H1 (cell line): ENCODE measurements around the gene CUL1. TPM values are rescaled to one million over a fixed set of nuclear protein-coding genes. Genes with fewer than 3 reads are reported as not detected.

Source experiments
- CTCF ChIA-PET: fragments of 300-600 bp; sonication (Branson Sonifier 250); formaldehyde crosslinking; loops from one replicate; lab custom pipeline; 2021; ENCODE audit not compliant: partially characterized antibody; lab: Charles Lee
- POLR2A ChIA-PET: fragments of 300-600 bp; sonication (Branson Sonifier 250); formaldehyde crosslinking; loops from one replicate; lab custom pipeline; 2021; ENCODE audit warnings: inconsistent platforms; ENCODE audit not compliant: partially characterized antibody; lab: Charles Lee
- DNase-seq, 2 experiments: peaks; one replicate each; pipeline versions ENCODE4 v3.0.0 to v3.0.0-alpha.2; 2010 to 2022; ENCODE audit warnings: low spot score in 2 of 2, low read depth in 1 of 2, mixed read lengths in 1 of 2
- FAIRE-seq: peaks from 2 replicates; lab custom pipeline; 2011; peaks lifted over from hg19 to GRCh38; lab: Jason Lieb, UNC
- H2AFZ ChIP-seq: 2 replicates; pipeline ENCODE4 v1.8.1; 2012; ENCODE audit warnings: low read length, inconsistent platforms
- H2AK5ac ChIP-seq: 2 replicates; pipeline ENCODE4 v1.6.1; 2013; ENCODE audit warnings: low read depth, low read length
- H2BK120ac ChIP-seq: replicated peaks from 2 replicates; pipeline ENCODE3; 2013; ENCODE audit warnings: low read depth, low read length, inconsistent platforms
- H2BK12ac ChIP-seq: 2 replicates; pipeline ENCODE4 v1.6.1; 2013; ENCODE audit warnings: low read depth, low read length
- H2BK15ac ChIP-seq: 2 replicates; pipeline ENCODE4 v1.6.1; 2013; ENCODE audit warnings: low read length
- H2BK20ac ChIP-seq: 2 replicates; pipeline ENCODE4 v1.6.1; 2013; ENCODE audit warnings: low read length
- H2BK5ac ChIP-seq: 2 replicates; pipeline ENCODE4 v1.6.1; 2013; ENCODE audit warnings: low read depth, low read length
- H3K14ac ChIP-seq: 2 replicates; pipeline ENCODE4 v1.6.1; 2013; ENCODE audit warnings: inconsistent platforms; ENCODE audit not compliant: insufficient read length
- H3K18ac ChIP-seq: 2 replicates; pipeline ENCODE4 v1.6.1; 2013; ENCODE audit warnings: low read length; ENCODE audit errors: extremely low read depth
- H3K23ac ChIP-seq: 2 replicates; pipeline ENCODE4 v1.6.1; 2013; ENCODE audit warnings: inconsistent platforms; ENCODE audit not compliant: insufficient read length
- H3K23me2 ChIP-seq: 2 replicates; pipeline ENCODE4 v1.6.1; 2013; ENCODE audit warnings: low read depth, low read length
- H3K27ac ChIP-seq: 2 replicates; pipeline ENCODE4 v1.6.1; 2011; ENCODE audit warnings: low read depth, low read length, inconsistent platforms
- H3K27me3 ChIP-seq, 4 experiments: replicated peaks in 1 of 4; 1 replicate in 1 of 4; 2 replicates in 3 of 4; pipeline versions ENCODE4 v1.6.1 to v1.8.1; 2011 to 2013; ENCODE audit warnings: low read length in 3 of 4, mild to moderate bottlenecking in 3 of 4, inconsistent platforms in 2 of 4, mixed read lengths in 2 of 4, moderate library complexity in 1 of 4; ENCODE audit not compliant: control insufficient read depth in 3 of 4, insufficient read depth in 3 of 4; ENCODE audit errors: extremely low read depth in 1 of 4
- H3K36me3 ChIP-seq, 4 experiments: 2 replicates each; pipeline versions ENCODE4 v1.6.1 to v1.8.1; 2011 to 2013; ENCODE audit warnings: mild to moderate bottlenecking in 4 of 4, low read length in 3 of 4, moderate library complexity in 2 of 4, control low read depth in 1 of 4, inconsistent platforms in 1 of 4; ENCODE audit not compliant: insufficient read depth in 4 of 4, control insufficient read depth in 2 of 4
- H3K4ac ChIP-seq: replicated peaks from 2 replicates; pipeline ENCODE3; 2013; ENCODE audit warnings: low read length, low read depth, mixed read lengths, inconsistent platforms; ENCODE audit not compliant: insufficient read length
- H3K4me1 ChIP-seq, 4 experiments: replicated peaks in 1 of 4; 1 replicate in 1 of 4; 2 replicates in 3 of 4; pipeline versions ENCODE4 v1.6.1 to v1.8.1; 2011 to 2013; ENCODE audit warnings: low read length in 3 of 4, inconsistent platforms in 2 of 4, mixed read lengths in 1 of 4; ENCODE audit not compliant: insufficient read depth in 4 of 4, control insufficient read depth in 3 of 4
- H3K4me2 ChIP-seq, 2 experiments: 2 replicates each; pipeline versions ENCODE4 v1.6.1 to v1.8.1; 2011 to 2013; ENCODE audit warnings: low read depth in 2 of 2, low read length in 2 of 2, control low read depth in 1 of 2, inconsistent platforms in 1 of 2, mild to moderate bottlenecking in 1 of 2; ENCODE audit not compliant: insufficient read depth in 1 of 2
- H3K4me3 ChIP-seq, 4 experiments: fragments of 200-600, 300-600 bp in 1 of 4; sonication (generic), shearing (Covaris generic), sonication (Bioruptor Twin) in 1 of 4; 2 replicates each; pipeline versions ENCODE4 v1.5.1 to v1.8.1; 2011 to 2016; ENCODE audit warnings: low read length in 4 of 4, low read depth in 3 of 4, control low read depth in 2 of 4, inconsistent platforms in 2 of 4, mild to moderate bottlenecking in 2 of 4, mixed read lengths in 1 of 4, moderate library complexity in 1 of 4; ENCODE audit not compliant: insufficient read depth in 2 of 4; ENCODE audit errors: extremely low read depth in 1 of 4
- H3K56ac ChIP-seq: replicated peaks from 2 replicates; pipeline ENCODE3; 2013; ENCODE audit warnings: low read depth, mild to moderate bottlenecking, mixed read lengths, low read length, inconsistent platforms; ENCODE audit not compliant: insufficient read length
- H3K79me1 ChIP-seq: 2 replicates; pipeline ENCODE4 v1.6.1; 2013; ENCODE audit warnings: low read depth, low read length, control low read depth
- H3K79me2 ChIP-seq, 2 experiments: 2 replicates each; pipeline versions ENCODE4 v1.6.1 to v1.8.1; 2012 to 2013; ENCODE audit warnings: low read length in 2 of 2, mild to moderate bottlenecking in 2 of 2, inconsistent platforms in 1 of 2; ENCODE audit not compliant: insufficient read depth in 2 of 2, control insufficient read depth in 1 of 2
- H3K9ac ChIP-seq, 4 experiments: replicated peaks in 1 of 4; 1 replicate in 1 of 4; 2 replicates in 3 of 4; pipeline versions ENCODE4 v1.6.1 to v1.8.1; 2011 to 2013; ENCODE audit warnings: low read depth in 3 of 4, low read length in 3 of 4, control low read depth in 2 of 4, mild to moderate bottlenecking in 2 of 4, moderate library complexity in 2 of 4, inconsistent platforms in 1 of 4; ENCODE audit errors: extremely low read depth in 1 of 4
- H3K9me3 ChIP-seq, 2 experiments: 2 replicates each; pipeline versions ENCODE4 v1.6.1 to v1.8.1; 2012 to 2013; ENCODE audit warnings: mild to moderate bottlenecking in 2 of 2, moderate library complexity in 2 of 2, control low read depth in 1 of 2, inconsistent platforms in 1 of 2, low read depth in 1 of 2, low read length in 1 of 2, mixed read lengths in 1 of 2; ENCODE audit not compliant: insufficient read depth in 2 of 2
- H4K20me1 ChIP-seq, 2 experiments: replicated peaks in 1 of 2; 2 replicates each; pipeline versions ENCODE3 to v1.8.1; 2011 to 2013; ENCODE audit warnings: inconsistent platforms in 2 of 2, low read length in 2 of 2, mild to moderate bottlenecking in 1 of 2; ENCODE audit not compliant: insufficient read depth in 2 of 2, control insufficient read depth in 1 of 2
- H4K5ac ChIP-seq: 2 replicates; pipeline ENCODE4 v1.6.1; 2013; ENCODE audit warnings: low read length, low read depth, mixed read lengths, inconsistent platforms; ENCODE audit not compliant: insufficient read length
- H4K8ac ChIP-seq: 2 replicates; pipeline ENCODE4 v1.8.0; 2013; ENCODE audit warnings: mild to moderate bottlenecking, moderate library complexity, low read length, inconsistent platforms; ENCODE audit not compliant: insufficient read depth; ENCODE audit errors: extremely low read depth
- H4K91ac ChIP-seq: replicated peaks from 2 replicates; pipeline ENCODE3; 2013; ENCODE audit warnings: low read length, mixed read lengths, inconsistent platforms; ENCODE audit not compliant: insufficient read length
- CBX8 ChIP-seq: fragments of 300-800, 300-1000 bp; sonication (generic); IDR thresholded peaks from 2 replicates; pipeline ENCODE4 v1.7.1; 2016; ENCODE audit warnings: low read depth, low read length, borderline replicate concordance
- CREB1 ChIP-seq: IDR thresholded peaks from 2 replicates; pipeline ENCODE4 v1.6.1; 2012; ENCODE audit warnings: inconsistent platforms
- CTBP2 ChIP-seq: IDR thresholded peaks from 2 replicates; pipeline ENCODE4 v1.7.0; 2011; ENCODE audit warnings: borderline replicate concordance, mild to moderate bottlenecking, moderate library complexity, mixed read lengths, low read length; ENCODE audit not compliant: insufficient read depth, insufficient read length
- EZH2 ChIP-seq: fragments of 200-600 bp; sonication (generic); IDR thresholded peaks from 2 replicates; pipeline ENCODE4 v1.7.1; 2012; ENCODE audit warnings: low read depth, mild to moderate bottlenecking, moderate library complexity, low read length, inconsistent platforms; ENCODE audit not compliant: severe bottlenecking
- GTF2F1 ChIP-seq: IDR thresholded peaks from 2 replicates; pipeline ENCODE4 v1.6.1; 2012; ENCODE audit warnings: low read depth, low read length, improper control_type of control experiment, borderline replicate concordance
- KDM4A ChIP-seq: IDR thresholded peaks from one replicate; pipeline ENCODE4 v1.7.1; 2012; ENCODE audit warnings: low read depth, mild to moderate bottlenecking, moderate library complexity, low read length, inconsistent platforms; ENCODE audit not compliant: severe bottlenecking
- RBBP5 ChIP-seq: IDR thresholded peaks from 2 replicates; pipeline ENCODE4 v1.7.1; 2012; ENCODE audit warnings: low read depth, mild to moderate bottlenecking, inconsistent platforms, low read length, moderate library complexity, borderline replicate concordance
- RFX5 ChIP-seq: IDR thresholded peaks from 2 replicates; pipeline ENCODE4 v1.6.1; 2011; ENCODE audit warnings: low read depth, low read length, improper control_type of control experiment, borderline replicate concordance
- SIX5 ChIP-seq: IDR thresholded peaks from 2 replicates; pipeline ENCODE4 v1.6.1; 2011; ENCODE audit warnings: mild to moderate bottlenecking, low read depth, low read length
- TBP ChIP-seq: IDR thresholded peaks from 2 replicates; pipeline ENCODE4 v1.6.1; 2011; ENCODE audit warnings: low read depth, low read length, improper control_type of control experiment
- ZNF274 ChIP-seq: IDR thresholded peaks from 2 replicates; pipeline ENCODE4 v1.7.0; 2012; ENCODE audit warnings: low read length, borderline replicate concordance; ENCODE audit errors: extremely low read depth
- WGBS, 2 experiments: shearing (Covaris generic) in 1 of 2; methylation state at CpG; one replicate each; pipeline versions ENCODE4 v1.1.6 to v1.1.7; 2013 to 2015; ENCODE audit warnings: low lambda C conversion rate in 2 of 2, mixed read lengths in 2 of 2, inconsistent platforms in 1 of 2, low coverage in 1 of 2, missing lambda C conversion rate in 1 of 2; ENCODE audit not compliant: insufficient replicate concordance in 2 of 2, insufficient coverage in 1 of 2, insufficient read length in 1 of 2; ENCODE audit errors: extremely low coverage in 1 of 2, missing lambda C conversion rate in 1 of 2; 5-methylcytosine and 5-hydroxymethylcytosine counted together
- polyA plus RNA-seq, 7 experiments: library from polyadenylated mRNA; depleted of rRNA in 3 of 7; stranded (reverse) in 5 of 7; unstranded in 2 of 7; fragments of >200 nt in 5 of 7; fragments of 200-250 nt in 2 of 7; gene quantifications; 1 replicate in 5 of 7; 2 replicates in 1 of 7; 4 replicates in 1 of 7; pipeline versions ENCODE4 v1.2.1 to v1.2.3, GENCODE V29; 2011 to 2013; ENCODE audit warnings: missing spikeins in 2 of 7, mixed read lengths in 2 of 7
- total RNA-seq: library from RNA; stranded (reverse); fragmentation: NEBNext Ultra II Directional; extraction: Animal tissue kit (Norgen Biotek cat#: 25700); gene quantifications from 2 replicates; pipeline ENCODE4 v1.2.1, GENCODE V29; 2021
- TF ChIP-seq, protein P1 (sequence below): IDR thresholded peaks from 2 replicates; pipeline ENCODE4 v1.6.1; 2011; ENCODE audit warnings: low read length, improper control_type of control experiment
- TF ChIP-seq, protein P2 (sequence below): IDR thresholded peaks from 2 replicates; pipeline ENCODE4 v1.6.1; 2011; ENCODE audit warnings: low read depth, mild to moderate bottlenecking, low read length; ENCODE audit not compliant: insufficient read depth

The CUL1 gene
- total and polyA plus RNA-seq, 2 of the 8 experiments (the other 6 are each of a cell fraction or from before 2014, with no cell fraction given): 33.0 to 77.3 TPM

DNA sequence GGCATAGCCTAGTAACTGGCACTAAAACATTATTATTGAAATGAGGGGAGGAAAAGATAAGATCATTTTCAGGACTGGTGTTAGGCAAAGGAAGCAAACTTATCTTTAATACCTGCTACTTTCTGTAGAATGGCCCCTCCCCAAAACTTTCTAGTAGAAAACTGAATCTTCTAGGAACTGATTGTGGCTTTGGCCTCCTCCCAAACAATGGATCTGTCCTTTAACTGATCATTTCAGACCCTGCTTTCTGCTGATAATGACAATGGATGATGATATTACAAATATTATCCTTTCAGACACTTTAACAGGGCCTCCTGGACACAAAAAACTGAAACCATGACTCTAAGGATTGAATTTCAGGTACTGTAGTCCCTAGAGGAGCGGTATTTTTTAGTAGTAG, 130.3 kb downstream of the CUL1 start:
- H4K91ac ChIP-seq: no peak overlapping the region
- peaks cover 0 to 38% (median 14%) of the 10 kb centered on the region in 4 experiments; a peak in 5 of 8 replicates for H3K36me3 ChIP-seq
- no peaks in the 10 kb centered on the region for H3K23me2 ChIP-seq
- no peak overlapping the region for H2BK20ac ChIP-seq
- FAIRE-seq (no peak), DNase-seq (no peak)
- no peak overlapping the region for H3K18ac ChIP-seq
- no peaks in the 10 kb centered on the region for H3K27me3 ChIP-seq
- no peak overlapping the region for H2AK5ac ChIP-seq
- H3K4me3 ChIP-seq: no peak overlapping the region
- H2BK120ac ChIP-seq: no peak overlapping the region
- H3K4ac ChIP-seq: no peak overlapping the region
- CTCF ChIA-PET: no interaction called here
- H4K8ac ChIP-seq: no peak overlapping the region
- no peak overlapping the region for H3K56ac ChIP-seq
- POLR2A ChIA-PET: no interaction called here
- no peak overlapping the region for H2BK5ac ChIP-seq
- H3K27ac ChIP-seq: no peak overlapping the region
- H4K20me1 ChIP-seq: peaks cover 1% of the 10 kb centered on the region in 2 experiments
- no peak overlapping the region for H3K23ac ChIP-seq
- no peak overlapping the region for H3K14ac ChIP-seq
- peaks cover 0 to 6% of the 10 kb centered on the region in 2 experiments; a peak in 2 of 4 replicates for H3K79me2 ChIP-seq
- no peak overlapping the region for H2AFZ ChIP-seq
- no peaks in the 10 kb centered on the region; a peak in 1 of 7 replicates for H3K4me1 ChIP-seq
- no peak overlapping the region for H2BK15ac ChIP-seq
- 96% methylated on average over 1 of the region's 1 CpG; no CpG with 5 or more reads in 1 of the 2 experiments for WGBS, 2 experiments
- H3K9ac ChIP-seq: no peak overlapping the region
- H3K4me2 ChIP-seq: no peak overlapping the region
- no peak overlapping the region for H4K5ac ChIP-seq
- no peaks in the 10 kb centered on the region for H3K9me3 ChIP-seq
- no peaks in the 10 kb centered on the region; the same call in 1 of the 2 replicates for H3K79me1 ChIP-seq
- no peak overlapping the region for H2BK12ac ChIP-seq
- no peak for TF ChIP-seq GTF2F1
- no peak for TF ChIP-seq RBBP5
- TF ChIP-seq TBP: no peak
- TF ChIP-seq KDM4A: no peak
- no peak for TF ChIP-seq CREB1
- TF ChIP-seq EZH2: no peak
- TF ChIP-seq CTBP2: no peak
- no peak for TF ChIP-seq SIX5
- TF ChIP-seq, protein P1, sequence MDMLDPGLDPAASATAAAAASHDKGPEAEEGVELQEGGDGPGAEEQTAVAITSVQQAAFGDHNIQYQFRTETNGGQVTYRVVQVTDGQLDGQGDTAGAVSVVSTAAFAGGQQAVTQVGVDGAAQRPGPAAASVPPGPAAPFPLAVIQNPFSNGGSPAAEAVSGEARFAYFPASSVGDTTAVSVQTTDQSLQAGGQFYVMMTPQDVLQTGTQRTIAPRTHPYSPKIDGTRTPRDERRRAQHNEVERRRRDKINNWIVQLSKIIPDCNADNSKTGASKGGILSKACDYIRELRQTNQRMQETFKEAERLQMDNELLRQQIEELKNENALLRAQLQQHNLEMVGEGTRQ: no peak
- no peak for TF ChIP-seq ZNF274
- TF ChIP-seq, protein P2, sequence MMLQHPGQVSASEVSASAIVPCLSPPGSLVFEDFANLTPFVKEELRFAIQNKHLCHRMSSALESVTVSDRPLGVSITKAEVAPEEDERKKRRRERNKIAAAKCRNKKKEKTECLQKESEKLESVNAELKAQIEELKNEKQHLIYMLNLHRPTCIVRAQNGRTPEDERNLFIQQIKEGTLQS: no peak
- no peak for TF ChIP-seq RFX5
- no peak for TF ChIP-seq CBX8
